ENCODE data around the gene ZNF280A.
A peak's percentile ranks its signal among the peaks of the same experiment; 100 is the strongest.

Gene ZNF280A

DNA sequence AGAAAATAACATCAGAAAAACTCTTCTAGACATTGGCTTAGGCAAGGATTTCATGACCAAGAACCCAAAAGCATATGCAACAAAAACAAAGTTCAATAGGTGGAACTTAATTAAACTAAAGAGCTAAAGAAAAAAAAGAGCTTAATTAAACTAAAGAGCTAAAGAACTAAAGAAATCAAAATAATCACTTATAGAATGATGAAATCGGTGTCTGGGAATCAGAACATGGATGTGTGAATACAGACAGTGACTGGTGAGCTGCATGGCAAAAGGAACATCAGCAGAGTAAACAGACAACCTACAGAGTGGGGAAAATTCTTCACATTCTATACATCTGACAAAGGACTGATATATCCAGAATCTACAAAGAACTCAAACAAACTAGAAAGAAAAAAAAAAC, 53.0 kb downstream of the ZNF280A start:
- no peak for DNase-seq (ENCODE audit: low spot score)

DNA sequence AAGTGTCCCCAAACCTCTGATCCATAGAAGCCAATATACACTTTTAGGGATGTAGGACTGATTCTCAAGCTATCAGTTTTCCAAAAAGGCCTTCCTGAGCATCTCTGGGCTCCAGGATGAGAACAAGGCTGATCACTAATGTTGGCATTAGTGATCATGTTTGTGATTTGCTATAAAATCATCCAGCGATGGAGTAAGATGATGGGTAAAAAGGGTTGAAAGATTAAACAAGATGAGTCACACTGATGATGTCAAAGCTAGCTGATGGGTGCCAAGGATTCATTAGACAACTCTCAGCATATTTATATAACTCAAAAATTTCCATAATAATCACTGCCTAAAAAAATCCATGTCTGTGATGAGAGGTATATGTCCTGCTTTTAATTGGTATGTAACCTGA, 54.3 kb downstream of the ZNF280A start:
- no peak for DNase-seq (ENCODE audit: low spot score)

DNA sequence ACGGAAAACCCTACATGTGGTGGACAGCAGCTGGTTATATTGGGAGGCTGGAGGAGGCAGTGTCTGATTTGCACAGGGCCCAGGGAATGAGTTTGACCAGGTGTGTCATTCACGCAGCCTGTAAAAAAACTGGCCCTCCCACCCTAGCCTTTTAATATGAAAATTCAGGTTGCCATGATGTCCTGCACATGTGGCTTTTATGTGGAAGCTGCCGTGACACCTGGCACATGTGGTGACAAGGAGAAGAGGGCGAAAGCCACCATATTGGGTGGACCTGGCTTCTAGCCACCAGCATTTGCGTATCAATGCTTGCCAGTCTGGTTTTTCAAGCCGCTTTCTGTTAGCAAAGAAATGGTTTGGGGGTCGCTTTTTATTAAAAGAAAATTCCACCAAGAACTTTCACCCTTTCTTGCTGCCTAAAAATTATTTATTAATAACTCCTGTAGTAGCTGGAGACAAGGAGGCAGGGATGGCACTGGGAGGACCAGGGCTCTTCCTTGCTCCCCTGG, 54.9 kb downstream of the ZNF280A start:
- no peak for DNase-seq (ENCODE audit: low spot score)

DNA sequence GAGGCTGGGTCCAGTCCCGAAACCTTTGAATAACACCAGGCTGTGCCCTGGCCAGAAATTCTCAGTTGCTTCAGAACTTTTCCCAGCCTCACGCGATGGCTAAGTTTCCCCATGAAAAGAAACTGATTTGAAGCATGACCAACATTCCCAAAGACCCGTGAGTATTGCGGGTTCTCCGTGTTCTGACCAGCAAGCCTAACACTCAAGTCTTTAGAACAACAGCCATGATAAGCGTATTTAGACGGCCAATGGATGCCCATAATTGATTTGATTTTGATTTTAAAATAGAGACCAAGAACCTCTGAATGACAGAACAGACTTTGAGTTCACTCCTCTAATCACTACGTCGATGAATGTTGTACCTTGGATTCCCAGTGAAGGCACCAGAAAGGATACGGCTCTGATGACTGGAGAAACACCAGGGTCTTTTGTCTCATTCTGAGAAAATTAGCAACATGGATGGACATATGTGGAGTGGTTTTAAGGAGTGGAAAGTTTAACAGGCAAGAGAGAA, 55.5 kb downstream of the ZNF280A start:
- DNase-seq (ENCODE audit: low spot score), result no peak

- DNase-seq (ENCODE audit: low spot score), result peak; percentile 77
Observed at GRCh38 chr22:22463855-22464540, 56.1 kb downstream of the ZNF280A start.

All from iPS-NIHi11 (cell line).